Gastrocnemius medialis (tissue), 4 donors: ENCODE results near the gene MS4A4E. TPM values are rescaled to one million over a fixed set of nuclear protein-coding genes. Genes with fewer than 3 reads are reported as not detected.
"Not testable (repeated sequence)": the region's sequence is repeated elsewhere in the genome, so short reads cannot be mapped to it uniquely, and the experiment has no call there.

Experiments
- ATAC-seq, 2 donors: fragments of 150-250 bp; one replicate each; pipeline ENCODE4 v1.9.1; 2016
- DNase-seq, 2 donors: peaks; one replicate each; pipeline ENCODE4 v3.0.0-alpha.2; 2019
- H3K27ac ChIP-seq, 4 donors: fragments of 200-600 bp; sonication (generic); 1 replicate in 1 of 4; 2 replicates in 3 of 4; pipeline ENCODE4 v1.5.1; 2016 to 2018; ENCODE audit warnings: mild to moderate bottlenecking in 2 of 4, moderate library complexity in 1 of 4
- H3K27me3 ChIP-seq, 3 donors: fragments of 200-600 bp; sonication (generic) in 2 of 3; 1 replicate in 1 of 3; 2 replicates in 2 of 3; pipeline versions ENCODE4 v1.5.1 to v1.6.0; 2016 to 2019; ENCODE audit warnings: mild to moderate bottlenecking in 1 of 3, moderate library complexity in 1 of 3
- H3K36me3 ChIP-seq, 2 donors: fragments of 200-600 bp; sonication (generic) in 1 of 2; one replicate each; pipeline ENCODE4 v1.5.1; 2017 to 2018
- H3K4me1 ChIP-seq, 2 donors: fragments of 200-600 bp; sonication (generic) in 1 of 2; one replicate each; pipeline ENCODE4 v1.5.1; 2016 to 2017; ENCODE audit warnings: mild to moderate bottlenecking in 2 of 2
- H3K4me3 ChIP-seq, 4 donors: fragments of 200-600 bp; sonication (generic) in 3 of 4; 1 replicate in 1 of 4; 2 replicates in 3 of 4; pipeline ENCODE4 v1.5.1; 2016 to 2019; ENCODE audit warnings: mild to moderate bottlenecking in 2 of 4
- H3K9me3 ChIP-seq, 3 donors: fragments of 200-600 bp; sonication (generic) in 2 of 3; 1 replicate in 1 of 3; 2 replicates in 2 of 3; pipeline ENCODE4 v1.5.1; 2016 to 2019
- CTCF ChIP-seq, 5 experiments: fragments of 450-650 bp in 3 of 5; fragments of 200-600 bp in 2 of 5; sonication (generic) in 2 of 5; IDR thresholded peaks in 4 of 5; conservative IDR thresholded peaks in 1 of 5; 1 replicate in 4 of 5; 2 replicates in 1 of 5; pipeline ENCODE4 v1.5.1; 2016 to 2019; ENCODE audit warnings: antibody characterized with exemption in 5 of 5, mild to moderate bottlenecking in 3 of 5, moderate library complexity in 3 of 5
- POLR2A ChIP-seq, 2 donors: fragments of 450-650 bp; IDR thresholded peaks; one replicate each; pipeline ENCODE4 v1.6.1; 2017; ENCODE audit warnings: antibody characterized with exemption in 2 of 2, mild to moderate bottlenecking in 2 of 2, moderate library complexity in 2 of 2
- in situ Hi-C, 4 donors: fragments of 200-750 bp; cut with MboI; loops; one replicate each; pipeline versions ENCODE4 v1.15.0 to v1.8.0; 2017; ENCODE audit warnings: low sequenced_read_pairs in 4 of 4
- intact Hi-C: fragments of 100-400 bp; cut with DNase I; formaldehyde crosslinking; loops from one replicate; pipeline ENCODE4 v1.15.1; 2023; ENCODE audit warnings: low total_unique reads
- total RNA-seq, 4 donors: library from RNA; depleted of rRNA; stranded (reverse); fragments of >200 nt; gene quantifications; one replicate each; pipeline versions ENCODE4 v1.1.0 to v1.2.3, GENCODE V29; 2016

The MS4A4E gene
- total RNA-seq = 1 to 10 TPM in 1 of 4 donors, not detected in 3; 2.8 TPM

GRCh38 chr11:60242740-60243239, at the start of gene MS4A4E:
MS4A4E (minus strand) TSS chr11:60243137; CDS start chr11:60230055, 13,082 bp downstream.
- no peak within 1 kb of the TSS for H3K27ac ChIP-seq
- no peaks in the 10 kb centered on the region for H3K36me3 ChIP-seq
- H3K4me1 ChIP-seq = no peaks in the 10 kb centered on the region
- DNase-seq (no peak), ATAC-seq (no peak)
- no peak for TF ChIP-seq CTCF (IDR thresholded peaks at IDR 0.05 in 4 of 5, conservative IDR thresholded peaks at IDR 0.05 in 1 of 5)
- TF ChIP-seq POLR2A (IDR thresholded peaks at IDR 0.05) = no peak
- intact Hi-C loops = no loop called here
- no peaks in the 10 kb centered on the region for H3K9me3 ChIP-seq
- in situ Hi-C loops = no loop called here
- peak within 1 kb of the TSS in 1 of 4 donors; percentile 7 for H3K4me3 ChIP-seq
- H3K27me3 ChIP-seq = no peaks in the 10 kb centered on the region

- Histone ChIP-seq H3K27ac (no peak overlapping the region), H3K36me3 (no peaks in the 10 kb centered on the region), H3K9me3 (no peaks in the 10 kb centered on the region), H3K4me1 (no peaks in the 10 kb centered on the region), H3K27me3 (no peaks in the 10 kb centered on the region), H3K4me3 (no peak overlapping the region)
- in situ Hi-C loops (no loop called here), intact Hi-C loops (no loop called here)
- ATAC-seq (no peak), DNase-seq (no peak)
- no peak for TF ChIP-seq CTCF (IDR thresholded peaks at IDR 0.05 in 4 of 5, conservative IDR thresholded peaks at IDR 0.05 in 1 of 5)
- no peak for TF ChIP-seq POLR2A (IDR thresholded peaks at IDR 0.05)
Measured at GRCh38 chr11:60292145-60292544, 49.2 kb upstream of the MS4A4E start.

GRCh38 chr11:60288531-60288930, 45.6 kb upstream of the MS4A4E start:
- DNase-seq (no peak), ATAC-seq (no peak)
- no peak overlapping the region for H3K27ac ChIP-seq
- intact Hi-C loops = no loop called here
- no peaks in the 10 kb centered on the region for H3K9me3 ChIP-seq
- H3K27me3 ChIP-seq = no peaks in the 10 kb centered on the region
- no peaks in the 10 kb centered on the region for H3K4me1 ChIP-seq
- H3K4me3 ChIP-seq = no peak overlapping the region
- no peak for TF ChIP-seq POLR2A (IDR thresholded peaks at IDR 0.05)
- TF ChIP-seq CTCF (IDR thresholded peaks at IDR 0.05 in 4 of 5, conservative IDR thresholded peaks at IDR 0.05 in 1 of 5) = no peak
- H3K36me3 ChIP-seq = no peaks in the 10 kb centered on the region
- in situ Hi-C loops = no loop called here

GRCh38 chr11:60285411-60286126, 42.6 kb upstream of the MS4A4E start:
- H3K4me3 ChIP-seq, intact Hi-C loops, H3K27ac ChIP-seq, ATAC-seq, H3K4me1 ChIP-seq, H3K9me3 ChIP-seq, DNase-seq, in situ Hi-C loops, H3K27me3 ChIP-seq, H3K36me3 ChIP-seq: not testable (repeated sequence)

- in situ Hi-C loops (no loop called here), intact Hi-C loops (no loop called here)
- ATAC-seq (no peak), DNase-seq (no peak)
- no peak for TF ChIP-seq POLR2A (IDR thresholded peaks at IDR 0.05)
- TF ChIP-seq CTCF (IDR thresholded peaks at IDR 0.05 in 4 of 5, conservative IDR thresholded peaks at IDR 0.05 in 1 of 5) = no peak
- H3K4me3 ChIP-seq = peak overlapping the region in 2 of 4 donors; percentile 13 to 22
- H3K36me3 ChIP-seq = no peaks in the 10 kb centered on the region
- no peaks in the 10 kb centered on the region for H3K27me3 ChIP-seq
- no peaks in the 10 kb centered on the region for H3K4me1 ChIP-seq
- H3K9me3 ChIP-seq = no peaks in the 10 kb centered on the region
- no peak overlapping the region for H3K27ac ChIP-seq
Measured at GRCh38 chr11:60282286-60282685, 39.3 kb upstream of the MS4A4E start.
